K562 (cell line): Measurements from ENCODE around the gene MAP1A. TPM values are rescaled to one million over a fixed set of nuclear protein-coding genes. Genes with fewer than 3 reads are reported as not detected.

ENCODE experiments used
- ATAC-seq: fragments of 200-7000 bp; cut with Tn5 transposase; 3 replicates; pipeline ENCODE4 v1.9.1; 2020; ENCODE audit warnings: moderate library complexity
- BruUV-seq: library from RNA; stranded (reverse); fragments of 400-500 nt; replicated peaks from 2 replicates; lab custom pipeline; 2021; lab: Mats Ljungman, UMichigan
- CTCF ChIA-PET: fragments of 300-600 bp; formaldehyde crosslinking; extraction: SDS; loops from one replicate; lab custom pipeline; 2021; ENCODE audit warnings: low intra/inter-chr PET ratio; lab: Yijun Ruan, JAX
- POLR2A ChIA-PET: fragments of 300-600, 350-650 bp; sonication (Branson Sonifier 250); formaldehyde crosslinking; extraction: SDS; loops from one replicate; lab custom pipeline; 2021; ENCODE audit warnings: antibody characterized with exemption, inconsistent platforms; lab: Yijun Ruan, JAX
- DNase-seq, 4 experiments: peaks; one replicate each; pipeline versions ENCODE4 v3.0.0 to v3.0.0-alpha.2; 2011 to 2018; ENCODE audit warnings: low spot score in 3 of 4, mixed read lengths in 3 of 4; ENCODE audit errors: extremely low read depth in 1 of 4
- FAIRE-seq: peaks from 2 replicates; lab custom pipeline; 2011; peaks lifted over from hg19 to GRCh38; lab: Jason Lieb, UNC
- H2AFZ ChIP-seq: 2 replicates; pipeline ENCODE4 v1.6.0; 2011; ENCODE audit warnings: low read depth, low read length, control low read depth, inconsistent platforms
- H3K27ac ChIP-seq: fragments of 200-600 bp; 3 replicates; pipeline ENCODE4 v1.8.0; 2011; ENCODE audit warnings: low read depth, mild to moderate bottlenecking, control low read depth, inconsistent platforms, low read length, moderate library complexity, mixed read lengths; ENCODE audit errors: extremely low read depth
- H3K27me3 ChIP-seq, 2 experiments: fragments of 300-600 bp in 1 of 2; 2 replicates in 1 of 2; 3 replicates in 1 of 2; pipeline versions ENCODE4 v1.6.0 to v1.8.0; 2011; ENCODE audit warnings: inconsistent platforms in 2 of 2, low read length in 2 of 2, mild to moderate bottlenecking in 1 of 2, mixed read lengths in 1 of 2, moderate library complexity in 1 of 2; ENCODE audit not compliant: control insufficient read depth in 2 of 2, insufficient read depth in 2 of 2
- H3K36me3 ChIP-seq: fragments of 300-600 bp; 3 replicates; pipeline ENCODE4 v1.8.0; 2011; ENCODE audit warnings: mild to moderate bottlenecking, low read length, inconsistent platforms; ENCODE audit not compliant: control insufficient read depth, insufficient read depth
- H3K4me1 ChIP-seq, 2 experiments: fragments of 200-600 bp in 1 of 2; replicated peaks in 1 of 2; 2 replicates in 1 of 2; 3 replicates in 1 of 2; pipeline versions ENCODE4 v1.5.1 to v1.8.0; 2011; ENCODE audit warnings: inconsistent platforms in 2 of 2, low read length in 2 of 2, mild to moderate bottlenecking in 1 of 2, mixed read lengths in 1 of 2, moderate library complexity in 1 of 2; ENCODE audit not compliant: control insufficient read depth in 2 of 2, insufficient read depth in 2 of 2
- H3K4me2 ChIP-seq: 2 replicates; pipeline ENCODE4 v1.6.1; 2011; ENCODE audit warnings: low read length, control low read depth, inconsistent platforms, mixed read lengths; ENCODE audit not compliant: insufficient read depth
- H3K4me3 ChIP-seq: fragments of 200-600 bp; sonication (generic), shearing (Covaris generic); 2 replicates; pipeline ENCODE4 v1.5.1; 2016; ENCODE audit warnings: control low read depth, inconsistent platforms
- H3K79me2 ChIP-seq: fragments of 200-600 bp; 3 replicates; pipeline ENCODE4 v1.8.0; 2011; ENCODE audit warnings: low read length, inconsistent platforms; ENCODE audit not compliant: control insufficient read depth, insufficient read depth
- H3K9ac ChIP-seq, 2 experiments: 2 replicates each; pipeline versions ENCODE4 v1.6.0 to v1.6.1; 2011; ENCODE audit warnings: low read depth in 2 of 2, low read length in 2 of 2, control low read depth in 1 of 2, inconsistent platforms in 1 of 2, mild to moderate bottlenecking in 1 of 2, mixed read lengths in 1 of 2; ENCODE audit not compliant: insufficient read depth in 1 of 2
- H3K9me1 ChIP-seq: one replicate; pipeline ENCODE4 v1.6.0; 2011; ENCODE audit warnings: inconsistent platforms, mild to moderate bottlenecking, low read length, moderate library complexity; ENCODE audit not compliant: control insufficient read depth, insufficient read depth
- H3K9me3 ChIP-seq: replicated peaks from 2 replicates; pipeline ENCODE4 v1.5.1; 2011; ENCODE audit warnings: low read depth, low read length, inconsistent platforms; ENCODE audit not compliant: control insufficient read depth, insufficient read depth
- H4K20me1 ChIP-seq: replicated peaks from 2 replicates; pipeline ENCODE4 v1.6.1; 2011; ENCODE audit warnings: low read length, inconsistent platforms, mixed read lengths; ENCODE audit not compliant: control insufficient read depth, insufficient read depth
- ARID1B ChIP-seq: fragments of 450-650 bp; IDR thresholded peaks from 2 replicates; pipeline ENCODE4 v1.6.1; 2016; ENCODE audit warnings: antibody characterized with exemption, mild to moderate bottlenecking, inconsistent platforms
- ARNT ChIP-seq, 2 experiments: fragments of 450-650 bp; IDR thresholded peaks; 2 replicates each; pipeline ENCODE4 v1.6.1; 2016; ENCODE audit warnings: mild to moderate bottlenecking in 1 of 2
- C11orf30 ChIP-seq: fragments of 450-650 bp; IDR thresholded peaks from 2 replicates; pipeline ENCODE4 v1.6.1; 2016; ENCODE audit warnings: low read depth, mild to moderate bottlenecking
- CBFA2T2 ChIP-seq: fragments of 450-650 bp; conservative IDR thresholded peaks from 2 replicates; pipeline ENCODE4 v1.6.1; 2017; ENCODE audit warnings: mild to moderate bottlenecking
- CBFA2T3 ChIP-seq: fragments of 450-650 bp; IDR thresholded peaks from 2 replicates; pipeline ENCODE4 v1.6.1; 2017
- DACH1 ChIP-seq: fragments of 450-650 bp; IDR thresholded peaks from 2 replicates; pipeline ENCODE4 v1.6.1; 2018; ENCODE audit not compliant: partially characterized antibody
- DMBX1 ChIP-seq: fragments of 250-450 bp; sonication (Bioruptor Pico); IDR thresholded peaks from 2 replicates; pipeline ENCODE4 v1.8.0; 2022; ENCODE audit warnings: inconsistent platforms, mild to moderate bottlenecking, moderate library complexity, borderline replicate concordance
- DPF2 ChIP-seq: fragments of 450-650 bp; IDR thresholded peaks from 2 replicates; pipeline ENCODE4 v1.6.1; 2016
- FOXJ2 ChIP-seq: fragments of 200-800 bp; sonication (Bioruptor generic); IDR thresholded peaks from 2 replicates; pipeline ENCODE4 v1.6.1; 2016; ENCODE audit warnings: missing genetic modification characterization, missing compliant biosample characterization
- FOXK2 ChIP-seq, 2 experiments: fragments of 450-650 bp; IDR thresholded peaks in 1 of 2; conservative IDR thresholded peaks in 1 of 2; 2 replicates each; pipeline ENCODE4 v1.6.1; 2016; ENCODE audit warnings: low read depth in 2 of 2, mild to moderate bottlenecking in 1 of 2
- KDM1A ChIP-seq, 2 experiments: fragments of 450-650 bp; IDR thresholded peaks; 2 replicates each; pipeline ENCODE4 v1.6.1; 2016; ENCODE audit warnings: mild to moderate bottlenecking in 2 of 2
- KLF6 ChIP-seq: fragments of 250-450 bp; sonication (Bioruptor Pico); IDR thresholded peaks from 2 replicates; pipeline ENCODE4 v1.4.0; 2020; ENCODE audit warnings: mild to moderate bottlenecking, moderate library complexity, borderline replicate concordance
- MAFG ChIP-seq: fragments of 450-650 bp; conservative IDR thresholded peaks from 2 replicates; pipeline ENCODE4 v1.6.1; 2016; ENCODE audit warnings: missing genetic modification characterization, missing compliant biosample characterization
- NBN ChIP-seq: fragments of 450-650 bp; IDR thresholded peaks from 2 replicates; pipeline ENCODE4 v1.6.1; 2016; ENCODE audit warnings: low read depth, mild to moderate bottlenecking
- NFE2 ChIP-seq: IDR thresholded peaks from 2 replicates; pipeline ENCODE4 v1.6.1; 2014; ENCODE audit warnings: antibody characterized with exemption, low read depth
- NFYB ChIP-seq: IDR thresholded peaks from 2 replicates; pipeline ENCODE4 v1.6.1; 2011; ENCODE audit warnings: mild to moderate bottlenecking, moderate library complexity; ENCODE audit not compliant: insufficient read length; ENCODE audit errors: extremely low read depth
- POU5F1 ChIP-seq: fragments of 150-350 bp; IDR thresholded peaks from 2 replicates; pipeline ENCODE4 v1.6.1; 2014; ENCODE audit warnings: borderline replicate concordance, low read length, low read depth, mild to moderate bottlenecking; ENCODE audit not compliant: partially characterized antibody
- RCOR1 ChIP-seq, 2 experiments: IDR thresholded peaks; 2 replicates each; pipeline ENCODE4 v1.6.1; 2012; ENCODE audit warnings: low read depth in 2 of 2, low read length in 2 of 2, borderline replicate concordance in 1 of 2, improper control_type of control experiment in 1 of 2
- ZBTB9 ChIP-seq: fragments of 450-650 bp; formaldehyde crosslinking; IDR thresholded peaks from 2 replicates; pipeline ENCODE4 v1.4.0; 2020; ENCODE audit warnings: mild to moderate bottlenecking, moderate library complexity
- WGBS: fragments of 100-300 bp; shearing (Covaris generic); methylation state at CpG from one replicate; pipeline ENCODE4 v1.1.6; 2016; ENCODE audit warnings: low coverage, mixed read lengths; ENCODE audit not compliant: insufficient coverage; ENCODE audit errors: missing lambda C conversion rate; 5-methylcytosine and 5-hydroxymethylcytosine counted together
- in situ Hi-C: fragments of 300-500 bp; cut with MboI; formaldehyde crosslinking; loops from 4 replicates; pipeline ENCODE4 v1.15.0; 2018; ENCODE audit warnings: inconsistent platforms, mixed read lengths
- intact Hi-C: fragments of 100-400 bp; cut with micrococcal nuclease; formaldehyde crosslinking; loops from 2 replicates; pipeline ENCODE4 v1.14.2; 2022
- polyA plus RNA-seq, 8 experiments: library from polyadenylated mRNA; depleted of rRNA in 4 of 8; stranded (reverse) in 5 of 8; unstranded in 3 of 8; fragments of >200 nt; fragmentation: Nextera tagmentation in 2 of 8; fragmentation: Illumina TruSeq in 1 of 8; extraction: Ambion mirVana in 2 of 8; extraction: Trizol in 1 of 8; gene quantifications; 2 replicates each; pipeline versions ENCODE4 v1.2.1 to v1.2.3, GENCODE V29; 2011 to 2014; ENCODE audit warnings: inconsistent platforms in 1 of 8, missing spikeins in 1 of 8
- total RNA-seq, 7 experiments: library from RNA; depleted of rRNA in 6 of 7; stranded (reverse); fragments of >200 nt in 6 of 7; fragmentation: Illumina TruSeq in 2 of 7; extraction: Trizol in 2 of 7; gene quantifications; 2 replicates each; pipeline versions ENCODE4 v1.2.1 to v1.2.3, GENCODE V29; 2011 to 2021; ENCODE audit warnings: low replicate concordance in 1 of 7
- TF ChIP-seq, protein P1 (sequence below): sonication (generic); formaldehyde crosslinking; IDR thresholded peaks from 2 replicates; pipeline ENCODE4 v1.8.0; 2022; ENCODE audit warnings: mild to moderate bottlenecking, low read depth, missing genetic modification reagents

Gene MAP1A
- total and polyA plus RNA-seq, 9 of the 15 experiments (the other 6 are each of a cell fraction or from before 2014, with no cell fraction given), result 2.0 to 20.3 (median 7.3) TPM

GRCh38 chr15:43493703-43494472 lies 23.5 kb upstream of the MAP1A start:
- DNase-seq (peak; percentile 24 to 35 (median 28)), FAIRE-seq (peak; percentile 71), ATAC-seq (peak; percentile 27)
- Histone ChIP-seq H2AFZ (peak overlapping the region; percentile 98), H3K27me3 (no peaks in the 10 kb centered on the region), H3K27ac (peak overlapping the region; percentile 80), H3K9ac (peak overlapping the region in 1 of 2 experiments; percentile 60; a peak in 2 of 4 replicates), H3K9me1 (no peaks in the 10 kb centered on the region), H3K36me3 (peaks cover 23% of the 10 kb centered on the region; the same call in 2 of the 3 replicates), H4K20me1 (no peaks in the 10 kb centered on the region), H3K4me1 (peaks cover 3 to 11% of the 10 kb centered on the region in 2 experiments; a peak in 3 of 5 replicates), H3K79me2 (0 out of 3 replicates have a peak, but pooled peaks cover 10% of the 10 kb centered on the region), H3K9me3 (no peaks in the 10 kb centered on the region), H3K4me2 (peak overlapping the region; percentile 97), H3K4me3 (peak overlapping the region; percentile 77)
- CTCF ChIA-PET, result no interaction called here
- 32% methylated on average over 7 of the region's 7 CpGs for WGBS
- POLR2A ChIA-PET, result interaction anchor here (0.6 to 1.9 kb wide), 7 partner anchors 10 to 719 kb away, joined by 3 to 8 read pairs (median 6); partner anchors contain the start of gene MAP1A
- in situ Hi-C loops (no loop called here), intact Hi-C loops (no loop called here)
- BruUV-seq, result no TSS peak
- peak; percentile 2 for TF ChIP-seq DACH1
- 0 out of 4 replicates have a peak, but pooled peaks of 1 of the 2 experiments have one; percentile 57 for TF ChIP-seq ARNT (IDR thresholded peaks at IDR 0.05)
- peak in 1 of 2 experiments; percentile 47; a peak in 1 of 4 replicates for TF ChIP-seq RCOR1 (IDR thresholded peaks at IDR 0.05; ENCODE audit: borderline replicate concordance in 1 of 2, low read depth in 2 of 2, low read length in 2 of 2)
- TF ChIP-seq NBN, result 0 out of 2 replicates have a peak, but pooled peaks have one; percentile 27
- TF ChIP-seq DPF2, result peak; percentile 55
- TF ChIP-seq POU5F1, result no peak
- TF ChIP-seq NFE2, result peak; percentile 63
- TF ChIP-seq CBFA2T2, result 0 out of 2 replicates have a peak, but pooled peaks have one; percentile 11
- TF ChIP-seq KDM1A (IDR thresholded peaks at IDR 0.05), result peak; percentile 50 to 55; a peak in 2 of 4 replicates
- 0 out of 2 replicates have a peak, but pooled peaks have one; percentile 30 for TF ChIP-seq DMBX1 (CRISPR knock-in tag)
- peak; percentile 26; the same call in 1 of the 2 replicates for TF ChIP-seq C11orf30
- TF ChIP-seq ZBTB9, result 0 out of 2 replicates have a peak, but pooled peaks have one; percentile 48
- TF ChIP-seq FOXK2 (conservative IDR thresholded peaks at IDR 0.05 in 1 of 2, IDR thresholded peaks at IDR 0.05 in 1 of 2; ENCODE audit: low read depth in 2 of 2), result peak; percentile 27 to 28; a peak in 1 of 4 replicates
- TF ChIP-seq NFYB, result no peak
- 0 out of 2 replicates have a peak, but pooled peaks have one; percentile 11 for TF ChIP-seq KLF6 (CRISPR knock-in tag)
- 0 out of 2 replicates have a peak, but pooled peaks have one; percentile 28 for TF ChIP-seq ARID1B
- TF ChIP-seq CBFA2T3, result 0 out of 2 replicates have a peak, but pooled peaks have one; percentile 5
- TF ChIP-seq MAFG (tag), result peak; percentile 56; the same call in 1 of the 2 replicates
- 0 out of 2 replicates have a peak, but pooled peaks have one; percentile 30 for TF ChIP-seq FOXJ2 (tag)
- TF ChIP-seq, protein P1, sequence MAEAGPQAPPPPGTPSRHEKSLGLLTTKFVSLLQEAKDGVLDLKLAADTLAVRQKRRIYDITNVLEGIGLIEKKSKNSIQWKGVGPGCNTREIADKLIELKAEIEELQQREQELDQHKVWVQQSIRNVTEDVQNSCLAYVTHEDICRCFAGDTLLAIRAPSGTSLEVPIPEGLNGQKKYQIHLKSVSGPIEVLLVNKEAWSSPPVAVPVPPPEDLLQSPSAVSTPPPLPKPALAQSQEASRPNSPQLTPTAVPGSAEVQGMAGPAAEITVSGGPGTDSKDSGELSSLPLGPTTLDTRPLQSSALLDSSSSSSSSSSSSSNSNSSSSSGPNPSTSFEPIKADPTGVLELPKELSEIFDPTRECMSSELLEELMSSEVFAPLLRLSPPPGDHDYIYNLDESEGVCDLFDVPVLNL (CRISPR knock-in tag), result no peak
